Keratinocyte (primary cell): ENCODE results near the gene NOD2.

Experiments used
- EZH2 ChIP-seq: IDR thresholded peaks from one replicate; pipeline ENCODE4 v1.6.1; 2012; ENCODE audit warnings: inconsistent platforms, mild to moderate bottlenecking, low read length, moderate library complexity
- TF ChIP-seq, protein P1 (sequence below), 3 experiments: IDR thresholded peaks in 1 of 3; conservative IDR thresholded peaks in 1 of 3; optimal IDR thresholded peaks in 1 of 3; 2 replicates in 2 of 3; 3 replicates in 1 of 3; pipeline versions ENCODE3 to v1.5.1; 2011; ENCODE audit warnings: low read length in 3 of 3, mild to moderate bottlenecking in 3 of 3, moderate library complexity in 2 of 3, control low read depth in 1 of 3, inconsistent platforms in 1 of 3; ENCODE audit not compliant: insufficient read depth in 2 of 3; ENCODE audit errors: extremely low read depth in 1 of 3

GRCh38 chr16:50774960-50775359 is 81.6 kb downstream of the NOD2 start:
- TF ChIP-seq, protein P1, sequence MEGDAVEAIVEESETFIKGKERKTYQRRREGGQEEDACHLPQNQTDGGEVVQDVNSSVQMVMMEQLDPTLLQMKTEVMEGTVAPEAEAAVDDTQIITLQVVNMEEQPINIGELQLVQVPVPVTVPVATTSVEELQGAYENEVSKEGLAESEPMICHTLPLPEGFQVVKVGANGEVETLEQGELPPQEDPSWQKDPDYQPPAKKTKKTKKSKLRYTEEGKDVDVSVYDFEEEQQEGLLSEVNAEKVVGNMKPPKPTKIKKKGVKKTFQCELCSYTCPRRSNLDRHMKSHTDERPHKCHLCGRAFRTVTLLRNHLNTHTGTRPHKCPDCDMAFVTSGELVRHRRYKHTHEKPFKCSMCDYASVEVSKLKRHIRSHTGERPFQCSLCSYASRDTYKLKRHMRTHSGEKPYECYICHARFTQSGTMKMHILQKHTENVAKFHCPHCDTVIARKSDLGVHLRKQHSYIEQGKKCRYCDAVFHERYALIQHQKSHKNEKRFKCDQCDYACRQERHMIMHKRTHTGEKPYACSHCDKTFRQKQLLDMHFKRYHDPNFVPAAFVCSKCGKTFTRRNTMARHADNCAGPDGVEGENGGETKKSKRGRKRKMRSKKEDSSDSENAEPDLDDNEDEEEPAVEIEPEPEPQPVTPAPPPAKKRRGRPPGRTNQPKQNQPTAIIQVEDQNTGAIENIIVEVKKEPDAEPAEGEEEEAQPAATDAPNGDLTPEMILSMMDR (optimal IDR thresholded peaks at IDR 0.05 in 1 of 3, IDR thresholded peaks at IDR 0.05 in 1 of 3, conservative IDR thresholded peaks at IDR 0.05 in 1 of 3; ENCODE audit: extremely low read depth in 1 of 3, insufficient read depth in 2 of 3, low read length in 3 of 3), result no peak
- TF ChIP-seq EZH2, result no peak
